ENCODE data around the gene TRAPPC3. TPM values are rescaled to one million over a fixed set of nuclear protein-coding genes. Genes with fewer than 3 reads are reported as not detected.

The TRAPPC3 gene
- total RNA-seq, 1 donor = 94.6 TPM

GRCh38 chr1:36154765-36155407 lies 5.6 kb upstream of the TRAPPC3 start:
- H3K4me3 ChIP-seq (ENCODE audit: low read depth, low read length) = peak overlapping the region; percentile 97
- TF ChIP-seq, protein P1, sequence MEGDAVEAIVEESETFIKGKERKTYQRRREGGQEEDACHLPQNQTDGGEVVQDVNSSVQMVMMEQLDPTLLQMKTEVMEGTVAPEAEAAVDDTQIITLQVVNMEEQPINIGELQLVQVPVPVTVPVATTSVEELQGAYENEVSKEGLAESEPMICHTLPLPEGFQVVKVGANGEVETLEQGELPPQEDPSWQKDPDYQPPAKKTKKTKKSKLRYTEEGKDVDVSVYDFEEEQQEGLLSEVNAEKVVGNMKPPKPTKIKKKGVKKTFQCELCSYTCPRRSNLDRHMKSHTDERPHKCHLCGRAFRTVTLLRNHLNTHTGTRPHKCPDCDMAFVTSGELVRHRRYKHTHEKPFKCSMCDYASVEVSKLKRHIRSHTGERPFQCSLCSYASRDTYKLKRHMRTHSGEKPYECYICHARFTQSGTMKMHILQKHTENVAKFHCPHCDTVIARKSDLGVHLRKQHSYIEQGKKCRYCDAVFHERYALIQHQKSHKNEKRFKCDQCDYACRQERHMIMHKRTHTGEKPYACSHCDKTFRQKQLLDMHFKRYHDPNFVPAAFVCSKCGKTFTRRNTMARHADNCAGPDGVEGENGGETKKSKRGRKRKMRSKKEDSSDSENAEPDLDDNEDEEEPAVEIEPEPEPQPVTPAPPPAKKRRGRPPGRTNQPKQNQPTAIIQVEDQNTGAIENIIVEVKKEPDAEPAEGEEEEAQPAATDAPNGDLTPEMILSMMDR (IDR thresholded peaks at IDR 0.05; ENCODE audit: insufficient read depth, low read depth, low read length) = no peak
- DNase-seq (ENCODE audit: low read depth) = no peak

DNA sequence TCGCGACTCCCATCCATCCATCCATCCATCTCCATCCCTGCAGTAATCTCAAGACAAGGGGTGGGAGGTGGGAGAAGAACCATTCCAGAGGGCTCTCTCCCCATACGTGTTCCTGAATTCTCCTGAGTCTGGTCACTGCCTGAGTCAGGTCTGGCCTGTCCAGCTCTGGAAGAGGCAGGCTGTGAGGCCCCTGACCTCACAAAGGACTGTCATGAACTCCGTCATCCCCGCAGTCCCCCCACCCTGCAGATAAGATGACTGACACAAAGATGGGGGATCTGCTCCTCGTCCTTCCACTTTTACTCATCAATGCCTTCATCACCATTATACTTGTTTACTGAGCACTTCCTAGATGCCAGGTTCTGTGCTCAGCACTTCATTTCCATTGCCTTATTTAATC lies 5.0 kb upstream of the TRAPPC3 start:
- DNase-seq (ENCODE audit: low read depth) = no peak
- TF ChIP-seq, protein P1 (IDR thresholded peaks at IDR 0.05; ENCODE audit: insufficient read depth, low read depth, low read length) = no peak
- no peak overlapping the region for H3K4me3 ChIP-seq (ENCODE audit: low read depth, low read length)

DNA sequence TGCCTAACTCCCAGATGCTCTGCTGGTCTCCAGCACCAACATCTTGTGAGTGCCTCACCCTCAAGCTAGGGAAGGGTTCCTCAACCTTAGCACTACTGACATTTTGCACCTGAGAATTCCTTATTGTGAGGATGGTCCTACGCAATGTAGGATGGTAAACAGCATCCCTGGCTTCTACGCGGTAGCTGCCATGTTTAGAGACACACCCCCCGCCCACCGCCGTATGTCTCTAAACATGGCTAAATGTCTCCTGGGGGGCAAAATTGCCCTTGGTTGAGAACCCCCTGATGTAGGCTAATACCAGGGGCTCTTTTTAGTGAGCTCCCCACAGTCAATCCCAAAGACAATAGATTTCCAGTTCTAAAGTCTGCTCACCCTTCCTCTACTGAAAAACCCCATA lies 4.2 kb upstream of the TRAPPC3 start:
- TF ChIP-seq, protein P1 (IDR thresholded peaks at IDR 0.05; ENCODE audit: insufficient read depth, low read depth, low read length) = no peak
- H3K4me3 ChIP-seq (ENCODE audit: low read depth, low read length) = no peak overlapping the region
- DNase-seq (ENCODE audit: low read depth) = no peak

DNA sequence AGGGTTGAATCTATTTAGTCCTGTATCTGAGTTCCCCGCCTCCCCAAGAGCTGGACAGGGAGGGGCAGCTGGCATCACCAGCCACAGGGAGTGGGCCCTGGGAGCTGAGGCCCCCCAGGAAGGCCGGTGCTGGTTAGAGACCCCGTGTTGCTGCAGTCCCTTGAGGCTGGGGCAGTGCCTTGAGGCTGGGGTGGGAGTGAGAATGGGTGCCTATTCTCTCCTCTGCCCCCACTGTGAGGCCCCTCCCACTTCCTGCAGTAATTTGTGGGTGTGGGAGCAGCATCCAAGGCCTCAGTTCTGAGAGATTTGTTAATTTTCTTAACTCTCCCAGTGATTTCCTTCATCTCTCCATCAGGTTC lies 2.5 kb upstream of the TRAPPC3 start:
- no peak for DNase-seq (ENCODE audit: low read depth)
- TF ChIP-seq, protein P1 (IDR thresholded peaks at IDR 0.05; ENCODE audit: insufficient read depth, low read depth, low read length) = no peak
- no peak overlapping the region for H3K4me3 ChIP-seq (ENCODE audit: low read depth, low read length)

DNA sequence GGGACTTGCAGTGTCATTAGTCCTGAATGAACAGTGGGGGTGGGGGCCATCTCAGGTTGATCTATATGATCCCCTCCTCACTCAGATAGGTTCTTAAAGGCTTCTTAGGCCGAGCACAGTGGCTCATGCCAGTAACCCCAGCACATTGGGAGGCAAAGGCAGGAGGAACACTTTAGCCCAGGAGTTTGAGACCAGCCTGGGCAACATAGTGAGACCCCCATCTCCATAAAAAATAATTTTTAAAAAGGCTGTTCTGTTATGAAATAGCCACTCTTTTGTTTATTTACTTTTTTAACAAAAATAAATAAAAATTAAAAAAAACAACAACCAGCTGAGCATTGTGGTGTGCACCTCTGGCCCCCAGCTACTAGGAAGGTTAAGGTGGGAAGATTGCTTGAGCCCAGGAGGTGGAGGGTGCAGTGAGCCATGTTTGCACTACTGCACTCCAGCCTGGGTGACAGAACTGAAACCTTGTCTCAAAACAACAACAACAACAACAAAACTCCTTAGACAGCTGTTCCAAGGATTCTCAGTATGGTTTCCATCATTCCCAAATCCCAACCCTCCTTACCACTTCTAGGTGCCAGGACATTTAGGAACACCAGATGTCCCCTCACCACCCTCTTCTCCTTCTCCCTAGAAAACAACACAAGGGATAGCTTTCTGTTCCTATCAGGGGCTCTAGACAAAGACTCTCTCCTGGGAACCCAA lies 2.0 kb upstream of the TRAPPC3 start:
- DNase-seq (ENCODE audit: low read depth) = no peak
- H3K4me3 ChIP-seq (ENCODE audit: low read depth, low read length) = no peak overlapping the region
- TF ChIP-seq, protein P1 (IDR thresholded peaks at IDR 0.05; ENCODE audit: insufficient read depth, low read depth, low read length) = no peak

DNA sequence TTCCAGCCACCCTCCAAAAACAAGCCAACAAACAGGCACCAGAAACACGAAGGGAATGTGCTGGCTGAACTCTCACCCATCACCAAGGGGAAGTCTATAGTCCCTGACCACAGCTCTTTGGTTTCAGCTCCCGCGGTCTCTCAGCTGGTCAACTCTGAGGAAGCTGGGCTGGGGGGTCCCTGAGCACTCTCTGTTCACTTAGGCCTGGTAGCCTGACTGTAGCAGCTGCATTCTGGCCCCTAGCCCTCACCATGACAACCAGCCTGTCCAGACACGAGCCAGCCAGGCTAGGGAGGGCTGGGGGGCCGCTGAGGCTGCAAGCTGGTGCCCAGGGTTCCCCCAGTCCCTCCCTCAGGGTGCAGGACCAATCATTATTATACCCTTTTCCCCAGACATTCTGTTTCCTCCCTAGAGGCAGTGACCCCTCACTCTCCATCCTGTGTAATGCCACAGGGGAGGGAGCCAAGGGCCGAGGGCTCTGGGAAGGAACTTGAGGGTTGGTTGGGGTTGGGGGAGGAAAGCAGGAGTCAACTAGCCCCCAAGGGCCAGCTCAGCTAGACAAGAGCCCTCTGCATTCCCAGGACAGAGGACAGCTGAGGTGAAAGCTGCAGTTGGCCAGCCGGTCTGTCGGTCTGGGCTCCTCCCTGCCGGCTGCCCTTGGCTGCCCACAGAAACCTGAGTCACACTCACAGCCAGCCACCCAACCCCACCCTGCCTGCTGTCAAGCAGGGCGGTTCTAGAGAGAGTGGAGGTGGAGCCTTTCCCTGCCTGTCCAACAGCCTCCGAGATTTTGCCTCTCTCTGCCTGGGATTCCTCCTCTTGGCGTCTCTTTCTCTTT lies 1.2 kb upstream of the TRAPPC3 start:
- TF ChIP-seq, protein P1 (IDR thresholded peaks at IDR 0.05; ENCODE audit: insufficient read depth, low read depth, low read length) = no peak
- DNase-seq (ENCODE audit: low read depth) = peak; percentile 95
- H3K4me3 ChIP-seq (ENCODE audit: low read depth, low read length) = peak overlapping the region; percentile 29
